ENCODE results near the gene DENND1A.

DENND1A gene

DNA sequence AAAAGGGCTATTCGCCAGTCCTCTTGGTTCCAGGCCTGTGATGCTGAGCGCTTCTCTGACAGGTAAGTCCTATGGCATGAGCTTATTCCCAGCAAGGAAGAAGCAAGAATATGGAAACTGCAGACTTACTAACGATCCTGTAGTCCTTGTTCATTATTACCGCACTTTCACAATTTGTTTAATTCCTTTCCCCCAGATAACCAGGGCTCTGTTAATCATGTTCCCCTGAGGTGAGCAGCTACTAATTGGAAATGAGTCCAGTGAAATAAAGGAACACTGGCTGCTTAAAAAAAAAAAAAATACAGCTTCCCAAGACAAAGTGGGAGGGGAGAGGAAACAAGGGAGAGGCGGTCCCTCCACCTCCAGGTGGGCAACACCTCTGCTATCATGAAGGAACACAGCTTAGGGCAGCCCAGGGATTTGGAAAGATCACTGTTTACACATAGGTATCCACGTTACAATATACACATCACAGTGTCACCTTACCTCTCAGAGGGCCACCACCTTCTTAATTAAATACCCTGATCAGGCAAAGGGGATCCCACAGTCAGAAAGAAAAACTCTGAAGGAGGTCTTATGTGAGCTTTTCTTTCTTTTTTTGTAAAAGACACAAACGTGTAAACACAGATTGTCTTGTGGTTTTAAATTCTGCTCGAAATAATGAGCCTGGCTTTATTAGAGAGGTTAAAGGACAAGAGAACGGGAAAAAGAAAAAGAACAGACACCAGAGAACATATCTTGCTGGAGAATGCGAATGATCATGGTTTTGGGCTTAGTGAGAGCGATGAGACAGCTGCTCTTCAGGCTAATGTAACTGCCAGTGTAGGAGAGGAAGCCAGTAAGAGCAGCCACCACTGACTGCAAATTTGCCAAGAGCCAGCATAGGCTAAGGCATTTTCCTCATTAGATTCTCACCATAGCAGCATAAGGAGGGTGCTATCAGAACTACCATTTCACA, 315.3 kb downstream of the DENND1A start:
- no peaks in the 10 kb centered on the region for H3K36me3 ChIP-seq (ENCODE audit: insufficient read depth, low read length)
- DNase-seq (ENCODE audit: low read depth, low spot score) = no peak
- TF ChIP-seq POLR2AphosphoS5 (IDR thresholded peaks at IDR 0.05; ENCODE audit: borderline replicate concordance, low read depth, low read length) = no peak
- no peak for TF ChIP-seq EZH2 (IDR thresholded peaks at IDR 0.05)
- no peak for TF ChIP-seq FOXP2 (optimal IDR thresholded peaks at IDR 0.05; ENCODE audit: control extremely low read depth, extremely low read length, insufficient read depth)
- H3K9ac ChIP-seq (ENCODE audit: insufficient read length) = no peak overlapping the region
- no peak overlapping the region for H3K4me3 ChIP-seq
- H3K9me3 ChIP-seq (ENCODE audit: low read depth, low read length) = no peaks in the 10 kb centered on the region
- H3K27ac ChIP-seq = no peak overlapping the region

DNA sequence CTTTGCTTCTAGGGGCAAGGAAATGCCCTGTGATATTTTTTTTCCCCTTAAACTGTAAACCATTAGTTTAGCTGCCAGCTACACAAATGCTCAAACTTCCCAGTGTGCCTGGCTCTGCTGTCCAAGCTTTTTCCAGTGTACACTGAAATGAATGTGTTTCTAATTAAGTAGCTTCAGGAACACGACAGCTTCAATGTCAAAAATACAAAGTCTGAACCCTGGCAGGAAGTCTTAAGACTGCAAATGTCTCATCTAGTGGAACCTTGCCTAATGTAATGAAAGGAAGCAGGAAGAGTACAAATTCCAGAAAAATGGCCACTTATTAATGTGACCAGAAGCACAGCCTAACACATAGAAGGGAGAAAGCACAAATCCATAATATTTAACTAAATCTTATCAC, 318.7 kb downstream of the DENND1A start:
- H3K4me3 ChIP-seq = no peak overlapping the region
- no peak overlapping the region for H3K27ac ChIP-seq
- H3K9ac ChIP-seq (ENCODE audit: insufficient read length) = no peak overlapping the region
- no peak for DNase-seq (ENCODE audit: low read depth, low spot score)
- no peaks in the 10 kb centered on the region for H3K9me3 ChIP-seq (ENCODE audit: low read depth, low read length)
- no peaks in the 10 kb centered on the region for H3K36me3 ChIP-seq (ENCODE audit: insufficient read depth, low read length)
- TF ChIP-seq POLR2AphosphoS5 (IDR thresholded peaks at IDR 0.05; ENCODE audit: borderline replicate concordance, low read depth, low read length) (no peak), FOXP2 (optimal IDR thresholded peaks at IDR 0.05; ENCODE audit: control extremely low read depth, extremely low read length, insufficient read depth) (no peak), EZH2 (IDR thresholded peaks at IDR 0.05) (no peak)

- Histone ChIP-seq H3K4me3 (no peak overlapping the region), H3K9ac (ENCODE audit: insufficient read length) (no peak overlapping the region), H3K27ac (no peak overlapping the region), H3K36me3 (ENCODE audit: insufficient read depth, low read length) (no peaks in the 10 kb centered on the region), H3K9me3 (ENCODE audit: low read depth, low read length) (no peaks in the 10 kb centered on the region)
- no peak for TF ChIP-seq POLR2AphosphoS5 (IDR thresholded peaks at IDR 0.05; ENCODE audit: borderline replicate concordance, low read depth, low read length)
- TF ChIP-seq FOXP2 (optimal IDR thresholded peaks at IDR 0.05; ENCODE audit: control extremely low read depth, extremely low read length, insufficient read depth) = no peak
- TF ChIP-seq EZH2 (IDR thresholded peaks at IDR 0.05) = no peak
- DNase-seq (ENCODE audit: low read depth, low spot score) = no peak
These were observed 320.1 kb downstream of the DENND1A start for GRCh38 chr9:123609844-123610243.

GRCh38 chr9:123608104-123608503, 321.8 kb downstream of the DENND1A start:
- no peak overlapping the region for H3K4me3 ChIP-seq
- no peak overlapping the region for H3K9ac ChIP-seq (ENCODE audit: insufficient read length)
- no peak overlapping the region for H3K27ac ChIP-seq
- TF ChIP-seq POLR2AphosphoS5 (IDR thresholded peaks at IDR 0.05; ENCODE audit: borderline replicate concordance, low read depth, low read length) (no peak), EZH2 (IDR thresholded peaks at IDR 0.05) (no peak), FOXP2 (optimal IDR thresholded peaks at IDR 0.05; ENCODE audit: control extremely low read depth, extremely low read length, insufficient read depth) (no peak)
- DNase-seq (ENCODE audit: low read depth, low spot score) = no peak
- H3K9me3 ChIP-seq (ENCODE audit: low read depth, low read length) = no peaks in the 10 kb centered on the region
- no peaks in the 10 kb centered on the region for H3K36me3 ChIP-seq (ENCODE audit: insufficient read depth, low read length)

DNA sequence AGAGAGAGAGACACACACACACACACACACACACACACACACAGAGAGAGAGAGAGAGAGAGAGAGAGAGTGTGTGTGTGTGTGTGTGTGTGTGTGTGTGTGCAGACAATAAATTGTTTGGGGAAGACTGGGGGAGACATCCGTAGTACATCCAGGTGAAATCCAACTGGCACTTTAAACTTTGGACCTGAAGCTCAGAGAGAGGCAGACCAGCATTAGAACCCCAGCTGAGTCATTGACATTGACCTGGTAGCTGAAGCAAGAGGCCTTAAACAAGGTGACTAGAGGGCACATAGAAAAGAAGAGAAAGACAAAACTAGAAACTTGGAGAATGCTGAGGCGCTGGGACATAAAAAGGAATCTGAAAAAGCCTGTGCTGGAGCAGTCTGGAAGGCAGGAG, 322.4 kb downstream of the DENND1A start:
- Histone ChIP-seq H3K9me3 (ENCODE audit: low read depth, low read length) (no peaks in the 10 kb centered on the region), H3K4me3 (no peak overlapping the region), H3K36me3 (ENCODE audit: insufficient read depth, low read length) (no peaks in the 10 kb centered on the region), H3K27ac (no peak overlapping the region), H3K9ac (ENCODE audit: insufficient read length) (no peak overlapping the region)
- no peak for TF ChIP-seq EZH2 (IDR thresholded peaks at IDR 0.05)
- TF ChIP-seq FOXP2 (optimal IDR thresholded peaks at IDR 0.05; ENCODE audit: control extremely low read depth, extremely low read length, insufficient read depth) = no peak
- TF ChIP-seq POLR2AphosphoS5 (IDR thresholded peaks at IDR 0.05; ENCODE audit: borderline replicate concordance, low read depth, low read length) = no peak
- no peak for DNase-seq (ENCODE audit: low read depth, low spot score)

- DNase-seq (ENCODE audit: low read depth, low spot score) = no peak
- Histone ChIP-seq H3K27ac (no peak overlapping the region), H3K4me3 (no peak overlapping the region), H3K9ac (ENCODE audit: insufficient read length) (no peak overlapping the region), H3K9me3 (ENCODE audit: low read depth, low read length) (no peaks in the 10 kb centered on the region), H3K36me3 (ENCODE audit: insufficient read depth, low read length) (no peaks in the 10 kb centered on the region)
- no peak for TF ChIP-seq EZH2 (IDR thresholded peaks at IDR 0.05)
- no peak for TF ChIP-seq FOXP2 (optimal IDR thresholded peaks at IDR 0.05; ENCODE audit: control extremely low read depth, extremely low read length, insufficient read depth)
- TF ChIP-seq POLR2AphosphoS5 (IDR thresholded peaks at IDR 0.05; ENCODE audit: borderline replicate concordance, low read depth, low read length) = no peak
These were observed 323.8 kb downstream of the DENND1A start for GRCh38 chr9:123606141-123606540.

DNA sequence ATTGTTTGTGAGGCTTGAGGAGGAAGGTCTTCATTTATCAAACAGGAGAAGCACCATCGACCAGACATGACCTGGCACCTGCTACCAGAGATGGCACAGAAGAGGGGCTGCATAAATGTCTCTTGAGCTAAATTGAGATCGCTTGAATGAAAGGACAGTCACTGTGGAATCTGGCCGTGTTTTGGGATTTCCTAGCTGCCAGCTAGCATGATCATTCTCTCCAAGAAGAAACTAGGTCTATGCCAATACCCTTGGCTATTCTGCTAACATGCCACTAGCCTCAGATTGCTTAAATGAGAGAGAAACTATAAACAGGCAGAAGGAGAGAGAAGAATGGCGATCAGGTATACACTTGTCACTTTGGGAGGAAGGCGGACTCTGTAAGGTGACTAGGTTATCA, 324.6 kb downstream of the DENND1A start:
- Histone ChIP-seq H3K27ac (no peak overlapping the region), H3K36me3 (ENCODE audit: insufficient read depth, low read length) (no peaks in the 10 kb centered on the region), H3K4me3 (no peak overlapping the region), H3K9me3 (ENCODE audit: low read depth, low read length) (no peaks in the 10 kb centered on the region), H3K9ac (ENCODE audit: insufficient read length) (no peak overlapping the region)
- no peak for TF ChIP-seq POLR2AphosphoS5 (IDR thresholded peaks at IDR 0.05; ENCODE audit: borderline replicate concordance, low read depth, low read length)
- TF ChIP-seq EZH2 (IDR thresholded peaks at IDR 0.05) = no peak
- TF ChIP-seq FOXP2 (optimal IDR thresholded peaks at IDR 0.05; ENCODE audit: control extremely low read depth, extremely low read length, insufficient read depth) = no peak
- no peak for DNase-seq (ENCODE audit: low read depth, low spot score)

DNA sequence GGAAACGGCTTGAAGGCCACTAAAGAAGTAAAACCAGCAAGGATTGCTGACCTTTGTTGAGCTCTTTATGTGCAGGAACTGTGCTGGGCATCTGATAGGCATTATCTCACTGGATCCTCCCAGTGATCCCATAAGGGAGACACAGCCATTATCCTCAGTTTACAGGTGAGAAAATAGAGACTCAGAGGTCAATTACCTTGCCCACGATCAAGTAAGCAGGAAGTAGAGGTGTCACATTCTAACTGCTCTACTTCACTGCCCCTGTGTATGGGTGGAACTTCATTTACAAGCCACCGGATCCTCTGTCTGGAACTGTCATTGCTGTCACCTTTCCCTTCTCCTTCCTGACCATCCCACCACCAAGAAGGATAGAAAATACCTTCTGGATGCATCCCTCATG, 325.1 kb downstream of the DENND1A start:
- H3K9ac ChIP-seq (ENCODE audit: insufficient read length) = no peak overlapping the region
- H3K36me3 ChIP-seq (ENCODE audit: insufficient read depth, low read length) = no peaks in the 10 kb centered on the region
- H3K27ac ChIP-seq = no peak overlapping the region
- H3K9me3 ChIP-seq (ENCODE audit: low read depth, low read length) = no peaks in the 10 kb centered on the region
- no peak for TF ChIP-seq POLR2AphosphoS5 (IDR thresholded peaks at IDR 0.05; ENCODE audit: borderline replicate concordance, low read depth, low read length)
- no peak for TF ChIP-seq FOXP2 (optimal IDR thresholded peaks at IDR 0.05; ENCODE audit: control extremely low read depth, extremely low read length, insufficient read depth)
- TF ChIP-seq EZH2 (IDR thresholded peaks at IDR 0.05) = no peak
- no peak for DNase-seq (ENCODE audit: low read depth, low spot score)
- no peak overlapping the region for H3K4me3 ChIP-seq
